BJ (cell line): Measurements from ENCODE around the gene NIN. TPM values are rescaled to one million over a fixed set of nuclear protein-coding genes. Genes with fewer than 3 reads are reported as not detected.

Experiments
- CTCF ChIA-PET: fragments of 350-600 bp; formaldehyde crosslinking; extraction: SDS; loops from one replicate; lab custom pipeline; 2021; ENCODE audit warnings: antibody characterized with exemption, inconsistent platforms; lab: Yijun Ruan, JAX
- POLR2A ChIA-PET: fragments of 300-600 bp; sonication (Branson Sonifier 250); formaldehyde crosslinking; extraction: SDS; loops from one replicate; lab custom pipeline; 2021; ENCODE audit warnings: antibody characterized with exemption; lab: Charles Lee
- DNase-seq: peaks from one replicate; pipeline ENCODE4 v3.0.0-alpha.2; 2011; ENCODE audit warnings: low read depth
- H3K27me3 ChIP-seq: 2 replicates; pipeline ENCODE4 v1.6.0; 2011; ENCODE audit warnings: low read length; ENCODE audit not compliant: control insufficient read depth, insufficient read depth
- H3K36me3 ChIP-seq: 2 replicates; pipeline ENCODE4 v1.5.1; 2011; ENCODE audit warnings: low read length; ENCODE audit not compliant: control insufficient read depth, insufficient read depth
- H3K4me3 ChIP-seq: 2 replicates; pipeline ENCODE4 v1.5.1; 2011; ENCODE audit warnings: low read depth, mild to moderate bottlenecking, control low read depth, low read length
- CTCF ChIP-seq: IDR thresholded peaks from 2 replicates; pipeline ENCODE4 v1.5.1; 2011; ENCODE audit warnings: low read depth, mild to moderate bottlenecking, control low read depth, inconsistent platforms, low read length, moderate library complexity; ENCODE audit not compliant: insufficient read depth
- polyA plus RNA-seq: library from polyadenylated mRNA; depleted of rRNA; stranded (reverse); fragments of >200 nt; gene quantifications from 2 replicates; pipeline ENCODE4 v1.2.3, GENCODE V29; 2011

Gene NIN
- polyA plus RNA-seq, 1 experiment, result 11.4 TPM

- no peak for TF ChIP-seq CTCF
- CTCF ChIA-PET, result no interaction called here
- Histone ChIP-seq H3K36me3 (no peaks in the 10 kb centered on the region), H3K4me3 (no peak overlapping the region), H3K27me3 (no peaks in the 10 kb centered on the region)
- DNase-seq, result no peak
- POLR2A ChIA-PET, result no interaction called here
Observed at GRCh38 chr14:50853891-50854290, 22.9 kb upstream of the NIN start.

GRCh38 chr14:50846226-50846880, 15.4 kb upstream of the NIN start:
- no peaks in the 10 kb centered on the region for H3K36me3 ChIP-seq
- CTCF ChIA-PET, result interaction anchor here (1.1 to 3.4 kb wide), 5 partner anchors 10 to 69 kb away, joined by 3 to 15 read pairs (median 3); no protein-coding TSS in a partner anchor

GRCh38 chr14:50845166-50845565, 14.2 kb upstream of the NIN start:
- ChIA-PET POLR2A (no interaction called here), CTCF (interaction anchor here (0.6 kb wide), 1 partner anchor 286 kb away, joined by 4 read pairs; no protein-coding TSS in a partner anchor)

More at GRCh38 chr14:50846226-50846880, 15.4 kb upstream of the NIN start:
- Histone ChIP-seq H3K4me3 (no peak overlapping the region), H3K27me3 (no peaks in the 10 kb centered on the region)
- POLR2A ChIA-PET, result no interaction called here
- peak; percentile 47 for DNase-seq
- no peak for TF ChIP-seq CTCF

GRCh38 chr14:50844391-50844790, 13.4 kb upstream of the NIN start:
- Histone ChIP-seq H3K36me3 (no peaks in the 10 kb centered on the region), H3K27me3 (no peaks in the 10 kb centered on the region), H3K4me3 (no peak overlapping the region)
- ChIA-PET POLR2A (no interaction called here), CTCF (no interaction called here)
- DNase-seq, result no peak
- no peak for TF ChIP-seq CTCF

More at GRCh38 chr14:50845166-50845565, 14.2 kb upstream of the NIN start:
- no peak for TF ChIP-seq CTCF
- H3K27me3 ChIP-seq, result no peaks in the 10 kb centered on the region
- H3K36me3 ChIP-seq, result no peaks in the 10 kb centered on the region
- H3K4me3 ChIP-seq, result no peak overlapping the region
- DNase-seq, result no peak

- no peaks in the 10 kb centered on the region for H3K36me3 ChIP-seq
- POLR2A ChIA-PET, result no interaction called here
- H3K27me3 ChIP-seq, result no peaks in the 10 kb centered on the region
- no peak overlapping the region for H3K4me3 ChIP-seq
- CTCF ChIA-PET, result interaction anchor here (0.6 kb wide), 1 partner anchor 1072 kb away, joined by 3 read pairs; no protein-coding TSS in a partner anchor
- TF ChIP-seq CTCF, result no peak
- no peak for DNase-seq
Observed at GRCh38 chr14:50839691-50840090, 8.7 kb upstream of the NIN start.
